Measurements from ENCODE around the gene LMLN.
"Not testable (repeated sequence)": the region's sequence is repeated elsewhere in the genome, so short reads cannot be mapped to it uniquely, and the experiment has no call there.

The LMLN gene, protein sequence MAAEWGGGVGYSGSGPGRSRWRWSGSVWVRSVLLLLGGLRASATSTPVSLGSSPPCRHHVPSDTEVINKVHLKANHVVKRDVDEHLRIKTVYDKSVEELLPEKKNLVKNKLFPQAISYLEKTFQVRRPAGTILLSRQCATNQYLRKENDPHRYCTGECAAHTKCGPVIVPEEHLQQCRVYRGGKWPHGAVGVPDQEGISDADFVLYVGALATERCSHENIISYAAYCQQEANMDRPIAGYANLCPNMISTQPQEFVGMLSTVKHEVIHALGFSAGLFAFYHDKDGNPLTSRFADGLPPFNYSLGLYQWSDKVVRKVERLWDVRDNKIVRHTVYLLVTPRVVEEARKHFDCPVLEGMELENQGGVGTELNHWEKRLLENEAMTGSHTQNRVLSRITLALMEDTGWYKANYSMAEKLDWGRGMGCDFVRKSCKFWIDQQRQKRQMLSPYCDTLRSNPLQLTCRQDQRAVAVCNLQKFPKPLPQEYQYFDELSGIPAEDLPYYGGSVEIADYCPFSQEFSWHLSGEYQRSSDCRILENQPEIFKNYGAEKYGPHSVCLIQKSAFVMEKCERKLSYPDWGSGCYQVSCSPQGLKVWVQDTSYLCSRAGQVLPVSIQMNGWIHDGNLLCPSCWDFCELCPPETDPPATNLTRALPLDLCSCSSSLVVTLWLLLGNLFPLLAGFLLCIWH

DNA sequence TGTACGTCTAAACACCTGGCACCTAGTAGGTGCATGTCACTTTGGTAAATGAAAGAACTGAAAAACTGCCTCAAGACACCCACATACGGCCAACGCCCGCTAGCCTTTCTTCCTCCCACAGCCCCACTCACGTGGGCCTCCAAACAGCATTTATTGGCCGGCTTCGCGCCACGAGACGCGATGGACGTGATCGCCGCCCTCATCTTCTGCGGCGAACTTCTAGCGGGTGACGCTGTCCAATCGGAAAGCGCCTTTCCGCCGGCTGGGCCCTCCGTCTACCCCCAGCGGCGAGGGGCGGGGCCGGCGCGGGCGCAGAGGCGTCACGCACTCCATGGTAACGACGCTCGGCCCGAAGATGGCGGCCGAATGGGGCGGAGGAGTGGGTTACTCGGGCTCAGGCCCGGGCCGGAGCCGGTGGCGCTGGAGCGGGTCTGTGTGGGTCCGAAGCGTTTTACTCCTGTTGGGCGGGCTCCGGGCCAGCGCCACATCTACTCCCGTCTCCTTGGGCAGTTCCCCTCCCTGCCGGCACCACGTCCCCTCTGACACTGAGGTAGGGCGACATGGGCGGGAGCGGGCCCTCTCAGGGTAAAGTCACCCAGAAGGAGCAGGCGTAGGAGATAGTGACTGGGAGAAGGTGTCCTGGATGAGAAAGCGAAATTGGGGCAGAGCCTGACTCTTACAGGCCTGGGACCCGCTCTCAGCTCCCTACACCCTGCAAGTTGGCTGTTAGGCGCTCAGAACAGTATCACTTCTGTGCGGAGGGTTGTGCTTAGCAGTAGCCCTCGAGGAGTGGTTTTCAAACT lies at the start of gene LMLN:
Gene LMLN (plus strand): TSS at position 327 of the 803 bp plus-strand sequence. CDS start 29 bp downstream, at position 356.
- CTCF ChIA-PET, result interaction anchor here (1.4 kb wide), 1 partner anchor 120 kb away, joined by 4 read pairs; no protein-coding TSS in a partner anchor

GRCh38 chr3:197912741-197913476 lies 47.1 kb upstream of the LMLN start:
- TF ChIP-seq, protein P1, sequence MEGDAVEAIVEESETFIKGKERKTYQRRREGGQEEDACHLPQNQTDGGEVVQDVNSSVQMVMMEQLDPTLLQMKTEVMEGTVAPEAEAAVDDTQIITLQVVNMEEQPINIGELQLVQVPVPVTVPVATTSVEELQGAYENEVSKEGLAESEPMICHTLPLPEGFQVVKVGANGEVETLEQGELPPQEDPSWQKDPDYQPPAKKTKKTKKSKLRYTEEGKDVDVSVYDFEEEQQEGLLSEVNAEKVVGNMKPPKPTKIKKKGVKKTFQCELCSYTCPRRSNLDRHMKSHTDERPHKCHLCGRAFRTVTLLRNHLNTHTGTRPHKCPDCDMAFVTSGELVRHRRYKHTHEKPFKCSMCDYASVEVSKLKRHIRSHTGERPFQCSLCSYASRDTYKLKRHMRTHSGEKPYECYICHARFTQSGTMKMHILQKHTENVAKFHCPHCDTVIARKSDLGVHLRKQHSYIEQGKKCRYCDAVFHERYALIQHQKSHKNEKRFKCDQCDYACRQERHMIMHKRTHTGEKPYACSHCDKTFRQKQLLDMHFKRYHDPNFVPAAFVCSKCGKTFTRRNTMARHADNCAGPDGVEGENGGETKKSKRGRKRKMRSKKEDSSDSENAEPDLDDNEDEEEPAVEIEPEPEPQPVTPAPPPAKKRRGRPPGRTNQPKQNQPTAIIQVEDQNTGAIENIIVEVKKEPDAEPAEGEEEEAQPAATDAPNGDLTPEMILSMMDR (conservative IDR thresholded peaks at IDR 0.05; ENCODE audit: low read depth), result no peak
- CTCF ChIA-PET, result no interaction called here
- no peak for DNase-seq (ENCODE audit: low spot score)
- POLR2A ChIA-PET (ENCODE audit: low non-redundant PET), result no interaction called here
- no peak overlapping the region for H3K27ac ChIP-seq

More for the DNA sequence above, at the start of gene LMLN:
- H3K27ac ChIP-seq, result peak within 1 kb of the TSS; percentile 77
- POLR2A ChIA-PET (ENCODE audit: low non-redundant PET), result interaction anchor here (0.5 kb wide), 1 partner anchor 1165 kb away, joined by 3 read pairs; no protein-coding TSS in a partner anchor
- TF ChIP-seq, protein P1 (conservative IDR thresholded peaks at IDR 0.05; ENCODE audit: low read depth), result no peak
- peak; percentile 95 for DNase-seq (ENCODE audit: low spot score)

DNA sequence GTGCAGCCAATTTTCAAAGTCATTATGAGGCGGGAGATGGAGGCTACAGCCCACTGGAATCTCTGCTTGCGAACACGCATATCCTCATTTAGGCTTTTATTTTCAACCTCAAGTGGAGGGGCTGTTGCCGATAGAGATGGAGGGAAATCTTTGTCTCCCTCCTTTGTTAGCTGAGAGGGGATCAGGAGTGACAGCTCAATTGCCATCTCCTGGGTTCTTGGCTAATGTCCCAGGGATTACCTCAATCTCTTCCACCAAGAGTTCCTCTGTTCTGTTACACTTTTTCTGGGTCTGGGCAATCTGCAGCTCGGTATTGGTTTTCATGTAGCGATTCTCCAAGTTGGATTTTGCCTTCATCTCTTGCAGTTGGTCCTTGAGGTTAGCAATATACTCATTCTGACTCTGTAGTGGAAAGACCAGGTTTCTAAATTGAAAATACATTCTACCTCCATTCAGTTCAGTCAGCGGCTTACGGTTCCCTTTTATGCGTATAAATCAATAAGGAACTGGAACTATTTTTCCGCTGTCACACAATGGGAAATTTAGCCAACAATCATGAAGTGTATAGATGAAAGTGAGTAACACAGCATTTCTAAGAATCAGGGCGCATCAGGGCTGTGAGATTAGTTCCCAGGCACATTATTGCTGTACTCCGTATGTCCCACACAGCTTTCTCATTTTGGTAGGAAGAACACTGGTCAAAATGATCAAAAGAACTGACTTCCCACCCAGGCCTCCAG lies 46.2 kb upstream of the LMLN start:
- CTCF ChIA-PET, result interaction anchor here (1.5 kb wide), 1 partner anchor 29 kb away, joined by 3 read pairs; no protein-coding TSS in a partner anchor
- TF ChIP-seq, protein P1 (conservative IDR thresholded peaks at IDR 0.05; ENCODE audit: low read depth), result no peak

GRCh38 chr3:197921429-197922275 lies 38.4 kb upstream of the LMLN start:
- DNase-seq (ENCODE audit: low spot score); H3K27ac ChIP-seq; POLR2A ChIA-PET (ENCODE audit: low non-redundant PET); CTCF ChIA-PET: not testable (repeated sequence)

More for the DNA sequence above, 46.2 kb upstream of the LMLN start:
- DNase-seq (ENCODE audit: low spot score), result no peak
- no peak overlapping the region for H3K27ac ChIP-seq
- POLR2A ChIA-PET (ENCODE audit: low non-redundant PET), result no interaction called here

DNA sequence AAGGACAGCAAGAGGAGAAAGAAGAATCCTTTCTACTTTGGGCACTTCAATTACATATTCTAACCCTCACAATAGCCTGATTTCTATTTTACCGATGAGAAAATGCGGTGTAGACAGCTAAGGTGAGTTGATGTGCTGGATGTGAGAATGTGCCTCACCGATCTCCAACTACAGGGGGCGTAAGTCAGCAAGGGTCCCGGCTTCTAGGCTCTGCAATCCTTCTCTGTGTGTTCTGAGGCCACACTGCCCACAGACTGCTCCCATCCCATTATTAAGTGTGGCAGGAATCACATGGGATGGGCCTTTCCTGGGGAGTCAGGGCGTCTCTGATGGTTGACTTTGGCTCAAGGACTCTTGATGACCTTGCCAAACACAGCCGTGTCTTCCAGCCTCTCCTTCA lies 33.6 kb upstream of the LMLN start:
- TF ChIP-seq, protein P1 (conservative IDR thresholded peaks at IDR 0.05; ENCODE audit: low read depth), result no peak
- POLR2A ChIA-PET (ENCODE audit: low non-redundant PET), result no interaction called here
- H3K27ac ChIP-seq, result no peak overlapping the region
- DNase-seq (ENCODE audit: low spot score), result no peak
- CTCF ChIA-PET, result interaction anchor here (0.6 to 0.9 kb wide), 3 partner anchors 17 to 53 kb away, joined by 3 to 4 read pairs (median 4); no protein-coding TSS in a partner anchor

- H3K27ac ChIP-seq; DNase-seq (ENCODE audit: low spot score); POLR2A ChIA-PET (ENCODE audit: low non-redundant PET); CTCF ChIA-PET: not testable (repeated sequence)
Measured at GRCh38 chr3:197927578-197927977, 32.4 kb upstream of the LMLN start.

All from RWPE1 (cell line).